Mammary epithelial cell (primary cell): ENCODE results near the gene ZNF223.

Experiments
- CTCF ChIP-seq, 2 donors: IDR thresholded peaks in 1 of 2; conservative IDR thresholded peaks in 1 of 2; 2 replicates each; pipeline ENCODE4 v1.5.1; 2011 to 2012; ENCODE audit warnings: inconsistent platforms in 2 of 2, low read length in 2 of 2, mild to moderate bottlenecking in 2 of 2, control low read depth in 1 of 2, low read depth in 1 of 2; ENCODE audit not compliant: insufficient read depth in 1 of 2; ENCODE audit errors: extremely low read depth in 1 of 2
- EZH2 ChIP-seq: IDR thresholded peaks from 2 replicates; pipeline ENCODE4 v1.6.1; 2012; ENCODE audit warnings: low read length, inconsistent platforms, borderline replicate concordance

- TF ChIP-seq CTCF (conservative IDR thresholded peaks at IDR 0.05 in 1 of 2, IDR thresholded peaks at IDR 0.05 in 1 of 2; ENCODE audit: extremely low read depth in 1 of 2, insufficient read depth in 1 of 2, low read depth in 1 of 2, low read length in 2 of 2), result no peak
- no peak for TF ChIP-seq EZH2
Measured at GRCh38 chr19:44107751-44108150, 55.9 kb downstream of the ZNF223 start.
